Measurements from ENCODE around the gene SAMD1. TPM values are rescaled to one million over a fixed set of nuclear protein-coding genes. Genes with fewer than 3 reads are reported as not detected.

Gene SAMD1
- total RNA-seq, 2 experiments from 2014 or later, result 124 to 128 TPM

- no peaks in the 10 kb centered on the region for H3K9me2 ChIP-seq (ENCODE audit: insufficient read depth, low read length)
- no peak for DNase-seq (ENCODE audit: low spot score)
- no peak overlapping the region for H3K27ac ChIP-seq (ENCODE audit: low read depth, low read length, poor library complexity, severe bottlenecking)
- H3K9me3 ChIP-seq (ENCODE audit: low read length), result no peaks in the 10 kb centered on the region
- H3K4me3 ChIP-seq (ENCODE audit: low read depth, low read length, poor library complexity, severe bottlenecking), result no peak overlapping the region
- H3K4me1 ChIP-seq (ENCODE audit: insufficient read depth, low read length, poor library complexity, severe bottlenecking), result peaks cover 6% of the 10 kb centered on the region
- H4K20me1 ChIP-seq (ENCODE audit: insufficient read depth, low read length), result no peaks in the 10 kb centered on the region
- ChIA-PET CTCF (ENCODE audit: unreplicated experiment) (interaction anchor here (1.2 kb wide), 1 partner anchor 17 kb away, joined by 3 read pairs; the partner anchor contains the start of gene MISP3), POLR2A (no interaction called here)
- no peak overlapping the region for H3K4me2 ChIP-seq (ENCODE audit: low read length)
- no TSS peak for BruUV-seq (replicated peaks)
- intact Hi-C loops (cut with micrococcal nuclease; ENCODE audit: unreplicated experiment), result no loop called here
- no peaks in the 10 kb centered on the region for H3K36me3 ChIP-seq (ENCODE audit: insufficient read depth, low read length)
- no peaks in the 10 kb centered on the region for H3K79me2 ChIP-seq (ENCODE audit: insufficient read depth, low read depth, low read length)
- TF ChIP-seq EZH2phosphoT487 (IDR thresholded peaks at IDR 0.05; ENCODE audit: borderline replicate concordance, low read depth, low read length), result no peak
- no peak for TF ChIP-seq CTCF (conservative IDR thresholded peaks at IDR 0.05; ENCODE audit: low read length)
- H2AFZ ChIP-seq (ENCODE audit: low read length), result no peak overlapping the region
Observed at GRCh38 chr19:14055396-14055795, 35.2 kb downstream of the SAMD1 start.

- Histone ChIP-seq H3K4me2 (ENCODE audit: low read length) (no peak overlapping the region), H3K4me3 (ENCODE audit: low read depth, low read length, poor library complexity, severe bottlenecking) (no peak overlapping the region), H3K9me3 (ENCODE audit: low read length) (no peaks in the 10 kb centered on the region), H3K79me2 (ENCODE audit: insufficient read depth, low read depth, low read length) (no peaks in the 10 kb centered on the region), H3K4me1 (ENCODE audit: insufficient read depth, low read length, poor library complexity, severe bottlenecking) (peaks cover 2% of the 10 kb centered on the region), H2AFZ (ENCODE audit: low read length) (no peak overlapping the region), H3K36me3 (ENCODE audit: insufficient read depth, low read length) (no peaks in the 10 kb centered on the region), H3K27ac (ENCODE audit: low read depth, low read length, poor library complexity, severe bottlenecking) (no peak overlapping the region), H4K20me1 (ENCODE audit: insufficient read depth, low read length) (no peaks in the 10 kb centered on the region), H3K9me2 (ENCODE audit: insufficient read depth, low read length) (no peaks in the 10 kb centered on the region)
- CTCF ChIA-PET (ENCODE audit: unreplicated experiment), result no interaction called here
- no TSS peak for BruUV-seq (replicated peaks)
- TF ChIP-seq EZH2phosphoT487 (IDR thresholded peaks at IDR 0.05; ENCODE audit: borderline replicate concordance, low read depth, low read length), result no peak
- no peak for TF ChIP-seq CTCF (conservative IDR thresholded peaks at IDR 0.05; ENCODE audit: low read length)
- POLR2A ChIA-PET, result no interaction called here
- DNase-seq (ENCODE audit: low spot score), result no peak
- intact Hi-C loops (cut with micrococcal nuclease; ENCODE audit: unreplicated experiment), result no loop called here
Observed at GRCh38 chr19:14054721-14055120, 35.8 kb downstream of the SAMD1 start.

GRCh38 chr19:14054099-14054498 is 36.5 kb downstream of the SAMD1 start:
- Histone ChIP-seq H3K79me2 (ENCODE audit: insufficient read depth, low read depth, low read length) (no peaks in the 10 kb centered on the region), H3K4me1 (ENCODE audit: insufficient read depth, low read length, poor library complexity, severe bottlenecking) (no peaks in the 10 kb centered on the region), H3K4me3 (ENCODE audit: low read depth, low read length, poor library complexity, severe bottlenecking) (no peak overlapping the region), H2AFZ (ENCODE audit: low read length) (no peak overlapping the region), H3K36me3 (ENCODE audit: insufficient read depth, low read length) (no peaks in the 10 kb centered on the region), H3K9me3 (ENCODE audit: low read length) (no peaks in the 10 kb centered on the region), H3K9me2 (ENCODE audit: insufficient read depth, low read length) (no peaks in the 10 kb centered on the region), H3K27ac (ENCODE audit: low read depth, low read length, poor library complexity, severe bottlenecking) (no peak overlapping the region), H3K4me2 (ENCODE audit: low read length) (no peak overlapping the region), H4K20me1 (ENCODE audit: insufficient read depth, low read length) (no peaks in the 10 kb centered on the region)
- POLR2A ChIA-PET, result no interaction called here
- DNase-seq (ENCODE audit: low spot score), result no peak
- TF ChIP-seq CTCF (conservative IDR thresholded peaks at IDR 0.05; ENCODE audit: low read length) (no peak), EZH2phosphoT487 (IDR thresholded peaks at IDR 0.05; ENCODE audit: borderline replicate concordance, low read depth, low read length) (no peak)
- intact Hi-C loops (cut with micrococcal nuclease; ENCODE audit: unreplicated experiment), result no loop called here
- no TSS peak for BruUV-seq (replicated peaks)
- CTCF ChIA-PET (ENCODE audit: unreplicated experiment), result no interaction called here
